Stimulated activated CD8-positive, alpha-beta memory T cell treated with anti-CD3 and anti-CD28 coated beads, Interleukin-12 subunit alpha, Interleukin-12 subunit beta, amount 100 ng/mL, for 1 hour (primary cell): ENCODE data around the gene ZFAND3.

Source experiments
- DNase-seq: peaks from one replicate; pipeline ENCODE4 v3.0.0-alpha.2; 2020; ENCODE audit warnings: low read depth

Gene ZFAND3

GRCh38 chr6:38170666-38171355, 351.3 kb downstream of the ZFAND3 start:
- DNase-seq: no peak

DNA sequence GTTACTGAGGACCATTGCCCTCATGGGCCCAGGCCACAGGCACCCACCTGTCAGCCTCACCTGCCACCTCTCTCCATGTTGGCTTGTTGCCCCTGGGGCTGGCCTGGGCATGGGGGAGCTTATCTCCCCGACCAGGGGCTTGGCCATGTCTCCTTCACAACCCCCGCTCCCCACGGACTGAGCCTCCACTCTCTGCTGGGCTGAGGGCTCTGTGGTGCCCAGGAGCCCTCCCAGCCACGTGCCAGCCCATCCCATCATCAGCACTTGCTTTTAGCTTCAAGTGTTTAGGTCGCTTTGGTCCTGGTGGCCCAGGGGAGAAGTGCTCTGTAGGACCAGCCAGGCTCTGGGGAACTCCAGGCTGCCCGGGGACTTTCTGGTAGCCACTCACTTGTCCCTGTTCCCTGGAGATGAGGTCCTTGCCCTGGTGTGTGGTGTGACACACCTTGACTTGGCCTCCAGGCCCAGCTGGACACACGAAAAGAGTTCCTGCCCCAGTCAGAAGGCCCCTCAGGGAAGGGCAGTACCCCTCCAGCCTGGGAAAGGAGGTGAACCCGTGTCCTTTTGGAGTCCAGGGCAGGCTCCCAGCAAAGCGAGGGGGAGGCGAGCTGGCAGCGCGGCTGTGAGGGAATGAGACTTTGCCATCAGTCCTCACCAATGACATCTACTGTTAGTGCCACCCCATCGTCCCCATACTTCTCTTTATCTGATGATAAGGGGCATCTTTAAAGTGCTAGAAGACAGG, 352.6 kb downstream of the ZFAND3 start:
- DNase-seq: no peak

- no peak for DNase-seq
Observed at GRCh38 chr6:38172739-38173410, 353.3 kb downstream of the ZFAND3 start.

GRCh38 chr6:38173909-38174308, 354.4 kb downstream of the ZFAND3 start:
- DNase-seq: no peak

DNA sequence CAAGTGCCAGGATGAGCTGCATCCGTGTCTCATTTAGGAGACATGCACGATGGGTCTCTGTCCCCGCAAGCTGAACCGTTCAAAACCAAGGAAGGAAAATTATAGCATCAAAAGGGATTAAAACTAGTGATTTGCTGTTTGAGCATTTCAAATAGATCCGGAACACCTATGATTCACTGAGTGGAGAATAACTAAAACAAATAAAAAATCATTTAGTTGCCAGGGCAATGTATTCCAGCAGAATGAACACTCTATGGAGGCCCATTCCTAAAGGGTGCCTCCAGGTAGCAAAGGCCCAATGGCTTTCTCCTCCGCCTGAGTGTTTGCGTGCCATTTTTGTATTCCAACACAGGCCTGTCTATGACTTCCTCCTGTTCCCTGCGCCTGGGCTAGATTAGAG, 354.8 kb downstream of the ZFAND3 start:
- no peak for DNase-seq

DNA sequence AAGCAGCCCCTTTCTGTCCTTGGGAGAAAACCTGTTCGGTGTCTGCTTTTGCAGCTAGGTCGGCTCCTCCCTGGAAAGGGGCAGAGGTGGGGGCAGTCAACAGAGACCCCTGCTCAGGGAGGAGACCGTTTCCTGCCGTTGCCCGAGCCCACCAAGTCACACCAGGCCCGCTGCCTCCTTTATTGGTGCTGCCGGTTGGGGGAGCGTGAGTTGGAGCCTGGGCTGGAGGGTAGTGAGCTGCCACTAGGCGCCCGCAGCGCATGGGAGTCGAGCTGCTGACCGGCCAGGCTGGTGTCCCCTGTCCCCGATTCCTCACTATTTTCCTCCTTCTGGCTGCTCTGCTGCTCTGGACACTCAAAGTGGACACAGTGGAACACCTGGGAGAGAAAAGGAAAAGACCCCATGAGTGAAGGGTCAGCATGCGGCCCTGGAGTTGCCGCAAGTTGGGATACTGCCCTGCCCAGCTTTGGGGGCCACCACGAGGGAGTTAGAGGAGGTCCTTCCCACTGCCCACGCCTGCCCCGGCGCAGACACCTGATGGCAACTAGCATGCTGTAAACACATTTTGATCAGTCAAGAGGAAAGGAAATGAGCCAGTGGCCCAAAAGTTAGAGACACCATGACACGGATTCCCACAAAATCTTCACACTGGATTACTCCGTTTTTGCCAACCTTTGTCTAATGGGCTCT, 355.4 kb downstream of the ZFAND3 start:
- DNase-seq: no peak

GRCh38 chr6:38175786-38176185, 356.3 kb downstream of the ZFAND3 start:
- no peak for DNase-seq

DNA sequence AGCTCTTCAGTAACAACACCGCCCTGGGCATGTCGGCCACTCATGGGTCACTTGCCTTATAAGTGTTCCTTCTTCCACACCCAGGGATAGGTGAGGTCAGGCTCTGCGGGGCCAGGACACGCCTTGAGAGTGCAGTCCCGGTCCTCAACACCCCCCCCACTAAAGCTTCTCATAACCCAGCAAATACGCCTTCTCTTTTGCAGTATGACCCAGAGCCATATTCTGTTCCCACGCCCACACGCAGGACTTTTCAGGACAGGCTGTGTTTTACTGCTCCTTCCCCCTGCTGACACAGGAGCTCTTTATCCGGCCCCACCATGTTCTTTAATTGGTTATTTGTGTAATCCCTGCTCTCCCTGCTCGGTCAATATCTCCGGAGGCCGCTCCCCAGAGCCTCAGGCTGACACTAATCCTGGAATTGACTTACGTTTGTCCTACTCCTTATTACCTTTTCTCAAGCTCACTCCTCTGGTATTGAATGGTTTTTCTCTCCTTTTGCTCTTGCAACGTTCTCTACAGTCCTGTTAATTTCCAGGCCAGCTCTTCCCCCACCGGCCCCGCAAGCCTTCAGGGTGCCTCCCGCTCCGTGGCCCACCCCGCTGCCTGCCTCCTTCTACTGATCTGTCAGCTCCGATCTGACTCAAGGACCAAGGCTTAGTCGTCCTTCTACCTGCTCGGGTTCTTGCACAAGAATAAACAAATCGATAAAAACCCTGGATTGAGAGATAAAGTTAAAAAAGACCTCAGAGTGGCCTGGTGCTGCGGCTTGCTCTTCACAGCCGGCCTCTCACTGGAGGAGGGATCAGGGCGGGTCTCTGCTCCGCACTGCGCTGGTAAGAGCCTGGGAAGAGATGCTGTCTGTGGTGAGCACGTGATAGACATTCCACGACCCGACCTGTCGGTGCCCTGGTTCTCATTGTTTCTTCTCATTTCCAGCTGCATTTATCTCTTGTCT, 357.5 kb downstream of the ZFAND3 start:
- DNase-seq: no peak

- no peak for DNase-seq
Observed at GRCh38 chr6:38177882-38178583, 358.5 kb downstream of the ZFAND3 start.

DNA sequence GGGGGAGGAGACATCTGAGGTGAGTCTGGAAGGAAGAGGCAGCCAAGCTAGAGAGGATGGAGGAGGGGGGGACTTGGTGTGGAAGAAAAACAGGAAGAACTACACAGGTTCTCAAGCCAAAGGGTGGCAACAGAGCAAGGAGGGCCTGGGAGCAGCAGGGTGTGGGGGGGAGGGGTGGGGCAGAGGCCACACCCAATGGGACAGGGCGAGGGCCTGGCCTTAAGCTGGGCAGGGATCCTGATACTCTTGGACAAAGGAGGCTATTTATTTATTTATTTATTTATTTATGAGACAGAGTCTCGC, 359.0 kb downstream of the ZFAND3 start:
- no peak for DNase-seq

DNA sequence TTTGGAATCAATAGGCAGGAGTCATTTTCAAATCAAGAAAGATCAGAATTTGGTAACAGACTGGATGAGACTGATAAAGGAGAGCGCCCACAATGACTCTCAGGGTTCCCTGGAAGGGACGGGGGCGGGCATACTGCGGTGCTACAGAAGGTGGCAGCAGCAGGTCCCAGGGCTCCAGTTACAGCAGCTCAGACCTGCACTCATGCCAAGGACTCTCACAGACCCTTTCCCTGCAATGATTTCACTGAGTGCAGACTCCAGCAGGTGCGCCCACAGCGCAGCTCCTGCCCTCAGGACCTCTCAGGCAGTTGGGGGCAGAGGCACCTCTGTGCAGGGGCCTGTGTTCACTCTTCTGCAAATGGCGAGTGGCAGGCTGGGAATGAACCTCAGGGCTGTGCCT, 359.8 kb downstream of the ZFAND3 start:
- DNase-seq: no peak

GRCh38 chr6:38179794-38180430, 360.4 kb downstream of the ZFAND3 start:
- DNase-seq: no peak

DNA sequence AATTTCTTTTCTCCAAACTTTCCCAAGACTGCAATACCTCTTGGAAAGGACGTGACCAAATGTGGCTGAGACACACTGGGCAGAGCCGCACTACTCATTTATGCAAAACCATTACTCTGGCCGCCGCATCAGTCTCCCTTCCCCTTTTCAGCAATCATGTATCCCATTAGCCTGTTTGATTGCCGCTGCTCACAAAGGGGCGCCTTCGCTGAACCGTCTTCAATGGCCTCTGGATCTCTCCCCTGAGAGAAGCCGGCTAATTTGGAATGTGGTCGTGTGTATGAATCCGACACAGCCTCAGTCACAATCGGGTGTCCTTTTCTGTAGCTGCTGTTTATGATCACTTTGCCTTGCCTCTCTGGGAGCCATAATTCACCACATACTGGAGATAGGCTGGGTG, 361.1 kb downstream of the ZFAND3 start:
- DNase-seq: no peak

DNA sequence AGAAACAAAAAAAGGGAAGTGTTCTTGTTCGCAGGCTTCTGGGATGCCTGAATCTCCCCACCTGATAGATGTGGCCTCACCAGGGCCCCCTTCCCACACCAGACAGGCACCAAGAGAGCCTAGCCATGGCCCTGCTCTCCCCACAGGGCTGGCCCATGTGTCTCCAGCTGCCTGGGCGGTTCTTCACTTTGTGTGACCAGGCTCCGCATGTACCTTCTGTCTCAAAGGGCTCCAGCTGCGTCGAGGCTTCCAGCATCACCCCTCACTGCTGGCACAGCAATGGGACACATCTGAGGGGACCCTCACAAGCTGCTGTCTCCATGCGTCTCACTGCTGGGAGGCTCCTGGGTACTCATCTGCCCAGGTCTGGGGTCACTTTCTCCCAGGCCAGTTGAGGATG, 362.9 kb downstream of the ZFAND3 start:
- DNase-seq: no peak

DNA sequence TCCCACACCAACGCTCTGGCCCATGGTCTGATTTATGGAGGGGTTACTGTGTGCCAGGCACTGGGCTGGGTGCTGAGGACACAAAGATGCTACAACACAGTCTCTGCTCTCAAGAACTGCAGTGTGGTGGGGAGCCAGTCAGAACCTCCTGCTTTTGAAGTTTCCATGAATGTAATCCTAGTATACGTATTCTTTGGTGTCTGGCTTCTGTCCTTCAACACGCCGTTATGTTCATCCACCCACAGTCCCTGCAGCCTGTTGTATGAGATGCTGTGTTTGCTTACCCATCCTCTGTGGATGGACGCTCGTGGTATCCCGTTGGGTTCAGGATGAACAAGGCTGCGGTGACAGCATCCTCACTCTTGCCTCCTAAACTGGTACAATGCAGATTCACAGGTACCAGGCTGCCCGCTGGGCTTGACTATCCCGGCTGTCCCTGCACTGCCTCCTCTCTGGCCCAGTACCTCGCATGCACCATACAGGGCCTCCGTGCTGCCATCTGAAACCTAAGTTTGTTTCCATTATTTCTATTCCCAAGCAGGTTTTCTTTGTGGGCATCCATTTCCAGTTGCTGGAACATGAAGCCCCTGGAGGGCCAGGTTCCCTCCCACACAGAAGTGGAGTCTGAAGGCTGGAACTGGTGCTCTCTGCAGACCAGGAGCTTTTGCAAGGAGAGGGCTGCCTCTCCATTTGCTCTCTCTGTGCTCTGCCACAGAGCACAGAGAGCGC, 364.5 kb downstream of the ZFAND3 start:
- DNase-seq: no peak

- no peak for DNase-seq
Observed at GRCh38 chr6:38184585-38185080, 365.1 kb downstream of the ZFAND3 start.

GRCh38 chr6:38185244-38185643, 365.7 kb downstream of the ZFAND3 start:
- DNase-seq: no peak

DNA sequence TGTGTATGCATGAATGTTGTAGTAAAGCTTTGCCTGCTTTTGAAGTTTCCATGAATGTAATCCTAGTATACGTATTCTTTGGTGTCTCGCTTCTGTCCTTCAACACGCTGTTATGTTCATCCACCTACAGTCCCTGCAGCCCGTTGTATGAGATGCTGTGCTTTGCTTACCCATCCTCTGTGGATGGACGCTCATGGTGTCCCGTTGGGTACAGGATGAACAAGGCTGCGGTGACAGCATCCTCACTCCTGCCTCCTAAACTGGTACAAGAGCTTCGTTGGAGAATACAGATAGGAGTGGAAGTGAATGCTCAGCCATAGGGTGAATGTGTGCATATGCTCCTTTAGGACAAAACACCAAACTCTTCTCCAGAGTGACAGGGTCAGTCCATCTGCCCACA, 366.2 kb downstream of the ZFAND3 start:
- no peak for DNase-seq

- DNase-seq: no peak
Observed at GRCh38 chr6:38187325-38187724, 367.8 kb downstream of the ZFAND3 start.
